CD8-positive, alpha-beta memory T cell (primary cell): ENCODE data around the gene KDM4C. TPM values are rescaled to one million over a fixed set of nuclear protein-coding genes. Genes with fewer than 3 reads are reported as not detected.
A peak's percentile ranks its signal among the peaks of the same experiment; 100 is the strongest.

Experiments
- CTCF ChIA-PET: fragments of 350-600 bp; sonication (Branson Sonifier 250); formaldehyde crosslinking; loops from one replicate; lab custom pipeline; 2021; ENCODE audit warnings: antibody characterized with exemption; lab: Charles Lee
- POLR2A ChIA-PET: fragments of 350-600 bp; sonication (Branson Sonifier 250); formaldehyde crosslinking; loops from one replicate; lab custom pipeline; 2021; ENCODE audit warnings: antibody characterized with exemption; lab: Charles Lee
- DNase-seq, 5 donors: peaks; one replicate each; pipeline versions ENCODE4 v3.0.0 to v3.0.0-alpha.2; 2020 to 2022; ENCODE audit warnings: mixed read lengths in 1 of 5
- H3K27ac ChIP-seq: one replicate; pipeline ENCODE4 v1.7.0; 2013; ENCODE audit warnings: low read depth, mild to moderate bottlenecking, low read length, moderate library complexity
- H3K27me3 ChIP-seq: 2 replicates; pipeline ENCODE4 v1.7.0; 2013; ENCODE audit warnings: low read length, mild to moderate bottlenecking; ENCODE audit not compliant: insufficient read depth, poor library complexity, severe bottlenecking
- H3K36me3 ChIP-seq: 2 replicates; pipeline ENCODE4 v1.7.0; 2013; ENCODE audit warnings: mild to moderate bottlenecking, low read length, moderate library complexity; ENCODE audit not compliant: insufficient read depth
- H3K4me1 ChIP-seq: 2 replicates; pipeline ENCODE4 v1.7.0; 2013; ENCODE audit warnings: mild to moderate bottlenecking, low read length, moderate library complexity; ENCODE audit not compliant: insufficient read depth
- H3K4me3 ChIP-seq: 2 replicates; pipeline ENCODE4 v1.7.0; 2013; ENCODE audit warnings: mild to moderate bottlenecking, low read length
- H3K9me3 ChIP-seq: 2 replicates; pipeline ENCODE4 v1.7.0; 2013; ENCODE audit warnings: mild to moderate bottlenecking, low read length
- H3K27ac Mint-ChIP-seq, 8 donors: one replicate each; pipeline ENCODE4 v1.8.0; 2020 to 2021; ENCODE audit warnings: mixed read lengths in 8 of 8, mild to moderate bottlenecking in 6 of 8, inconsistent platforms in 3 of 8, moderate library complexity in 3 of 8
- H3K27me3 Mint-ChIP-seq, 2 donors: one replicate each; pipeline ENCODE4 v1.8.0; 2020 to 2021; ENCODE audit warnings: mixed read lengths in 2 of 2, mild to moderate bottlenecking in 1 of 2, moderate library complexity in 1 of 2
- H3K36me3 Mint-ChIP-seq, 3 donors: one replicate each; pipeline ENCODE4 v1.8.0; 2020 to 2021; ENCODE audit warnings: mixed read lengths in 3 of 3, inconsistent platforms in 1 of 3, mild to moderate bottlenecking in 1 of 3
- H3K4me1 Mint-ChIP-seq, 3 donors: one replicate each; pipeline ENCODE4 v1.8.0; 2020 to 2021; ENCODE audit warnings: mixed read lengths in 3 of 3, inconsistent platforms in 1 of 3, mild to moderate bottlenecking in 1 of 3
- H3K4me3 Mint-ChIP-seq, 7 donors: one replicate each; pipeline ENCODE4 v1.8.0; 2020 to 2021; ENCODE audit warnings: mixed read lengths in 7 of 7, mild to moderate bottlenecking in 6 of 7, moderate library complexity in 4 of 7, inconsistent platforms in 2 of 7
- H3K9me3 Mint-ChIP-seq, 5 donors: one replicate each; pipeline ENCODE4 v1.8.0; 2020 to 2022; ENCODE audit warnings: mixed read lengths in 5 of 5, mild to moderate bottlenecking in 3 of 5, moderate library complexity in 2 of 5, inconsistent platforms in 1 of 5
- polyA plus RNA-seq: library from polyadenylated mRNA; unstranded; fragments of 300-500 nt; fragmentation: Illumina TruSeq; gene quantifications from one replicate; pipeline ENCODE4 v1.2.3, GENCODE V29; 2021
- total RNA-seq, 2 experiments: library from RNA; stranded (reverse); gene quantifications; one replicate each; pipeline ENCODE4 v1.2.3, GENCODE V29; 2021

Gene KDM4C
- total and polyA plus RNA-seq, 3 experiments from 2014 or later, result 25.9 to 31.9 (median 26.8) TPM

DNA sequence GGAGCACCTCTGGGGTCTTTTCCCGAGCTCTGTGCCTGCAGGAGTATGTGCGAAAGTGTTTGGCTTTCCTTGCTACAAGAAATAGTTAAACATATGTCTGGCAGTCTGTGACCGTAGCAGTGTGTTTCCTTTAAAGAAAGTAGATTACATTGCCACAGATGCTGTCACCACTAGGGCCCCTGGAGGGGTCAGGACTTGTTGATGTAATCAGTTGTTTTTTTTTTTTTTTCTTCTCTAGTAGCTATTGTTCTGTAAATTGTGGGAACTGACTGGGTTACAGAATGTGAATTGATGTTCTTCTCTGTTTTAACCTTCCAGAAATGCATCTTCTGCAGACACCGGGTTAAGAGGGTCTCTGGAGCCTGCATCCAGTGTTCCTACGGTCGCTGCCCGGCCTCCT is 345.6 kb downstream of the KDM4C start:
- Mint-ChIP-seq H3K27ac (no peak overlapping the region), H3K27me3 (no peaks in the 10 kb centered on the region), H3K36me3 (peaks cover 32 to 74% (median 43%) of the 10 kb centered on the region in 3 donors), H3K9me3 (peaks cover 0 to 14% (median 6%) of the 10 kb centered on the region in 5 donors), H3K4me1 (peaks cover 0 to 9% (median 9%) of the 10 kb centered on the region in 3 donors), H3K4me3 (no peak overlapping the region)
- DNase-seq, result no peak
- Histone ChIP-seq H3K36me3 (peaks cover 11% of the 10 kb centered on the region), H3K4me3 (no peak overlapping the region), H3K9me3 (no peaks in the 10 kb centered on the region), H3K4me1 (no peaks in the 10 kb centered on the region), H3K27ac (no peak overlapping the region), H3K27me3 (no peaks in the 10 kb centered on the region)
- CTCF ChIA-PET, result no interaction called here
- POLR2A ChIA-PET, result interaction anchor here (0.6 kb wide), 1 partner anchor 153 kb away, joined by 3 read pairs; no protein-coding TSS in a partner anchor

DNA sequence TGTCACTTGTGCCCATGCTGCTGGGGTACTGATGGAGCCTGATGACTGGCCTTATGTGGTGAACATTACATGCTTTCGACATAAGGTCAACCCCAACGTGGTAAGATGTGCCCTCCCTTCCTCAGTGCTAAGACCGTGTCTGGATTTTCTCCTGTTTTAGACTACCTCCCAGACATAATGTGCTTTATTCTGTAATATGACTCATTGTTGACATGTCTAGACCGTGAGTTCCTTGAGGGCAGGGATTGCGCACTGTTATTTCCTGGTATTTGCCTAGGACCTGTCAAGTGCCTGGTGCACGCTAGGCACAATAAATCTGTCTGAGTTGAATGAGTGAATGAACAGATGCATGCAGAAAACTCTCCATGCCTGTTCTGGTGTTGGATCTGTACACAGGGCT is 346.0 kb downstream of the KDM4C start:
- H3K27me3 ChIP-seq, result no peaks in the 10 kb centered on the region
- H3K4me3 ChIP-seq, result no peak overlapping the region
- Mint-ChIP-seq H3K4me3 (no peak overlapping the region), H3K4me1 (peaks cover 0 to 9% (median 9%) of the 10 kb centered on the region in 3 donors), H3K27me3 (no peaks in the 10 kb centered on the region), H3K9me3 (peaks cover 0 to 10% (median 6%) of the 10 kb centered on the region in 5 donors), H3K36me3 (peaks cover 28 to 74% (median 41%) of the 10 kb centered on the region in 3 donors), H3K27ac (peak overlapping the region in 2 of 8 donors; percentile 8 to 17)
- no peak for DNase-seq
- no peak overlapping the region for H3K27ac ChIP-seq
- CTCF ChIA-PET, result no interaction called here
- H3K36me3 ChIP-seq, result peaks cover 11% of the 10 kb centered on the region
- POLR2A ChIA-PET, result interaction anchor here (0.6 kb wide), 1 partner anchor 153 kb away, joined by 3 read pairs; no protein-coding TSS in a partner anchor
- no peaks in the 10 kb centered on the region for H3K9me3 ChIP-seq
- H3K4me1 ChIP-seq, result no peaks in the 10 kb centered on the region

DNA sequence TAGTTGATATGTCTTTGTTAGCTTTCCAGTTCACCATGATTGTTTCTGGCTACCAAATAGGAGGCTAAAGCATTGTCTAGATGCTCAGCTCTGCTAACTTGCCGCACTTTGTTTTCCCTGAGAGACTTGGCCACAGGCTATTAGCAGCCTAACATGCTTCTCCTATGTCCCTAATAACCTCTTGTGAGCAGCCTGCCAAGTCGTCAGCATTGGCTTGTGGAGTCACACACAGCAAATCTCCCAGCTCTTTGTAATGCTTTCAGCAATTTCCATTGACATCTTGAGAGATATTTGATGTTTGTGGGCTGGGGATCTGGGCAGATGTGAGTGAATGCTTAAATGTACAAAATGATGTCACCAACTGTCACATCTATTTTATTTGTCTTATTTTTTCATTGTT is 346.9 kb downstream of the KDM4C start:
- no peaks in the 10 kb centered on the region for H3K27me3 Mint-ChIP-seq
- H3K27ac Mint-ChIP-seq, result no peak overlapping the region
- peaks cover 20 to 72% (median 36%) of the 10 kb centered on the region in 3 donors for H3K36me3 Mint-ChIP-seq
- Histone ChIP-seq H3K27me3 (no peaks in the 10 kb centered on the region), H3K4me1 (no peaks in the 10 kb centered on the region), H3K36me3 (peaks cover 11% of the 10 kb centered on the region), H3K27ac (no peak overlapping the region), H3K9me3 (no peaks in the 10 kb centered on the region), H3K4me3 (no peak overlapping the region)
- H3K4me3 Mint-ChIP-seq, result no peak overlapping the region
- no peak for DNase-seq
- ChIA-PET POLR2A (no interaction called here), CTCF (no interaction called here)
- peaks cover 0 to 2% (median under 1%) of the 10 kb centered on the region in 5 donors for H3K9me3 Mint-ChIP-seq
- peaks cover 0 to 9% (median 9%) of the 10 kb centered on the region in 3 donors for H3K4me1 Mint-ChIP-seq

DNA sequence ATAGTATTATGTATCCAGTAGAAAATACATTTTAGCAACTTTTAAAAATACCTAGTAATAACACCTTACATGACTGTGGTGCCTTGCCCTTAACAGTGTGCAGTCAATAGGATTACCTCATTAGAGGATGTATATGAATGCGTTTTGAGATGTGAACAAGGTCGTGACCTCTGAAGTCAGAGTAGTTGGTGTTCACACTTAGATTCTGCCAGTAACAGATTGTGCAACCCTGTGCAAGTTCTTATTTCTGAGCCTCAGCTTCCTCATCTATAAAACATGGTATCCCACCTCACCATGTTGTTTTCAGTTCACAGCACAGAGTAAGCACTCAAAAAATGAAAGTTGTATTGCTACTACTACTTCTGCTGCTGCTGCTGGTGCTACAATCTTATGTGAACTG is 347.3 kb downstream of the KDM4C start:
- Histone ChIP-seq H3K4me3 (no peak overlapping the region), H3K27ac (no peak overlapping the region), H3K36me3 (peaks cover 11% of the 10 kb centered on the region), H3K4me1 (no peaks in the 10 kb centered on the region), H3K27me3 (no peaks in the 10 kb centered on the region), H3K9me3 (no peaks in the 10 kb centered on the region)
- ChIA-PET CTCF (no interaction called here), POLR2A (no interaction called here)
- H3K4me1 Mint-ChIP-seq, result peaks cover 0 to 9% (median 9%) of the 10 kb centered on the region in 3 donors
- no peak overlapping the region for H3K4me3 Mint-ChIP-seq
- no peaks in the 10 kb centered on the region for H3K9me3 Mint-ChIP-seq
- peaks cover 19 to 76% (median 38%) of the 10 kb centered on the region in 3 donors for H3K36me3 Mint-ChIP-seq
- H3K27me3 Mint-ChIP-seq, result no peaks in the 10 kb centered on the region
- DNase-seq, result no peak
- no peak overlapping the region for H3K27ac Mint-ChIP-seq

DNA sequence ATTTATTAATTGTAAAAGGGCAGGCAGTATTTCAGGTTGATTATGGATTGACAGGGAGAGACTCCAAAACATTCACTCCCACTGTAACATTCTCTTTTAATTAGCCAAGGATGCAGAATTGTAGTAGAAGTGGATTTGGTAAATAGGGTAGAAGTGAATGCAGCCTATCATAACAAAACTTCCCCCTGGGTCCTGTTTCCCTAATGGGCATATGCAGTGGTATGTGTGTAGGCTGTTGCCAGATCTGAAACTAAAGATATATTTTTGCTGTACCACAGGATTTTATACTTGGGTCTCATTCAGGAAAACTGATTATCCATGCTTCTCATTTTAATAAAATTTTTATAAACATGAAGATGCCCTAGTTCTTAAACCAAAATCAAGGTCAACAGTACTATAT is 351.2 kb downstream of the KDM4C start:
- no peak overlapping the region for H3K4me3 Mint-ChIP-seq
- no peaks in the 10 kb centered on the region for H3K27me3 ChIP-seq

DNA sequence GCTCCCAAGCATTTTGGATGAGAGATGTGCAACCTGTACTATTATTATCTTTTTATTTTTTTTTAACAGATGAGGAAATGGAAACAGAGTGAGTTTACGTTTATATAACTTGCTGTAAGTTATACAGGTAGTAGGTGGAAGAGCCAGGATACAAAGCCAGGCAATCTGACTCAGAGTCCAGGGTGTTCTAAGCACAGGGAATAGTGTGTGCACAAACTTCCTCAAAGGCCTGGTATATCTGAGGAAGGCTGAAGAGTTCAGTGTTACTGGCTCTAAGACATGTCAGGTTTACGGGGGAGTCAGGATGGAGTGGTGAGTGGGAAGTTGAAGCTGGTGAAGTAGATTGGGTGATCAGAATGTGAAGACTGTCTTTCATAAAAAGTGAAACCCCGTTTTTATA is 353.6 kb downstream of the KDM4C start:
- no peaks in the 10 kb centered on the region for H3K27me3 ChIP-seq
- peak overlapping the region in 5 of 8 donors; percentile 15 to 75 (median 39) for H3K27ac Mint-ChIP-seq

More for the DNA sequence above, 351.2 kb downstream of the KDM4C start:
- no peaks in the 10 kb centered on the region for H3K4me1 ChIP-seq
- peaks cover 2% of the 10 kb centered on the region for H3K36me3 ChIP-seq
- H3K36me3 Mint-ChIP-seq, result peaks cover 19 to 80% (median 28%) of the 10 kb centered on the region in 3 donors
- peaks cover 3 to 23% (median 7%) of the 10 kb centered on the region in 3 donors for H3K4me1 Mint-ChIP-seq
- H3K27ac Mint-ChIP-seq, result no peak overlapping the region
- no peak overlapping the region for H3K27ac ChIP-seq
- H3K9me3 ChIP-seq, result no peaks in the 10 kb centered on the region
- no peak overlapping the region for H3K4me3 ChIP-seq
- no peak for DNase-seq
- H3K9me3 Mint-ChIP-seq, result no peaks in the 10 kb centered on the region
- ChIA-PET POLR2A (no interaction called here), CTCF (no interaction called here)
- H3K27me3 Mint-ChIP-seq, result no peaks in the 10 kb centered on the region

DNA sequence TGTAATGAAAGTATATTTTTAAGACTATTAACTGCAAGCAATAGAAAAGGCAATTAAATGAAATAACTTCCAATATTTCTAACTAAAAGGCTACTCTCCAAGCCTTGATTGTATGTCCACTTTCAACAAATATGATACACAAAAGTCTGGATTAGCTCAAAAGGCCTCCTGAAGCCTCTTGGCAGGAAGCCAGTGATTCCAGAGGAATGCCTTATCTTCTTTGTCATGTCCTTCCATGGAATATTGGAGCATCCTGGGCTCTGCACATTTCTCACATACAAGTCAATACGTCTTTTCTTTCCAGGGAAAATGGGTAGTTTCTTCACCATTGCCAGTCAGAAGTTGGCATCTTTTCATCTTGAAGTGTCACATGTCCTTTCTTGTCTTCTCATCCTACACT is 357.8 kb downstream of the KDM4C start:
- H3K9me3 Mint-ChIP-seq, result no peaks in the 10 kb centered on the region
- DNase-seq, result no peak
- no peaks in the 10 kb centered on the region for H3K36me3 ChIP-seq
- peaks cover 28 to 54% (median 41%) of the 10 kb centered on the region in 3 donors for H3K4me1 Mint-ChIP-seq
- ChIA-PET POLR2A (no interaction called here), CTCF (no interaction called here)
- no peak overlapping the region for H3K4me3 Mint-ChIP-seq
- H3K36me3 Mint-ChIP-seq, result peaks cover 5 to 47% (median 8%) of the 10 kb centered on the region in 3 donors
- no peak overlapping the region for H3K27ac ChIP-seq
- no peaks in the 10 kb centered on the region for H3K9me3 ChIP-seq
- no peak overlapping the region for H3K4me3 ChIP-seq
- no peaks in the 10 kb centered on the region for H3K27me3 Mint-ChIP-seq
- peak overlapping the region in 2 of 8 donors; percentile 43 to 82 for H3K27ac Mint-ChIP-seq
- no peaks in the 10 kb centered on the region for H3K27me3 ChIP-seq
- no peaks in the 10 kb centered on the region for H3K4me1 ChIP-seq

More for the DNA sequence above, 353.6 kb downstream of the KDM4C start:
- Histone ChIP-seq H3K4me1 (no peaks in the 10 kb centered on the region), H3K36me3 (no peaks in the 10 kb centered on the region), H3K9me3 (no peaks in the 10 kb centered on the region), H3K27ac (no peak overlapping the region), H3K4me3 (no peak overlapping the region)
- DNase-seq, result no peak
- Mint-ChIP-seq H3K4me1 (peaks cover 8 to 21% (median 8%) of the 10 kb centered on the region in 3 donors), H3K27me3 (no peaks in the 10 kb centered on the region), H3K9me3 (no peaks in the 10 kb centered on the region), H3K36me3 (peaks cover 16 to 67% (median 19%) of the 10 kb centered on the region in 3 donors), H3K4me3 (no peak overlapping the region)
- ChIA-PET POLR2A (no interaction called here), CTCF (no interaction called here)

DNA sequence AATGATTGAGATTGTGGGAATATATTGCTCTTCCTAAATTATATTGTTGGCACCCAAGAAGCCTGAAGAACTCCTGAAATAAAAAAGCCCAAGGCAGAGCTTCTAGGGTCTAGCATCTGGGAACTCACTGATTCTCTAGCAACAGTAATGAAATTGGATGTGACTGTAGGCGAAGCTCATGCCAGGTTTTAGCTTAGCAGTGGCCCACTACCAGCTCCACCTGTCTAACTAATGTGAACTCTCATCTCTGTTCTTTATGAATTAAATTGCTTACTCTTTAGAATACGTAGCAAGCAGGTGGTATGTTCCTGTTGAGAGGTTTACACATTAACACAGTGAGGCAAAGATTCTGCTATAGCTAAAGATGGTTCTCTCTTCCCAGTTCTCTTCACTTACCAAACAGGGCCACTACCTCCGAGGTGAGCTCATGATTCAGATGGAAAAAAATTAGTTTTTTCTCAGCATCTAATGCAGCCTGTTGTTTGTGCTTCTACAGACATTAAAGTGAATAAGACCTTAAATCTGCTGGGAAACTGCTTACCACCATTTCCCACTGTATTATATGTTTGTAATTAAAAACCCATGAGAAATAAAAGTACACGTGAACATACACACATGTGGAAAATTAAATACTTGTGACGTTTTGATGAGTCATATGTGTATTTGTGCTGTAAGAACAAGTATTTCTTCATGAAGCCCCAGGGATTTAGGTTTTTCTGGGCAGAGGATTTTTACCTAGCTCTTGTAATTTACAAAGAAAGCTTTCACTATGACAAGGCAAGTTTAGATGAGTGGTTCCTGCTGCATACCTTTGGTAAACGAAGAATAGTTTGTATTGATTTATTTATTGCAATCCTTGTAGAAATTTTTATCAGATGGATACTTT is 360.1 kb downstream of the KDM4C start:
- Mint-ChIP-seq H3K36me3 (peaks cover 6 to 45% (median 13%) of the 10 kb centered on the region in 3 donors), H3K4me3 (no peak overlapping the region), H3K27ac (no peak overlapping the region), H3K27me3 (no peaks in the 10 kb centered on the region), H3K4me1 (peaks cover 38 to 67% (median 56%) of the 10 kb centered on the region in 3 donors), H3K9me3 (no peaks in the 10 kb centered on the region)
- no peak overlapping the region for H3K4me3 ChIP-seq
- H3K9me3 ChIP-seq, result no peaks in the 10 kb centered on the region
- POLR2A ChIA-PET, result interaction anchor here (0.5 kb wide), 1 partner anchor 1127 kb away, joined by 7 read pairs; no protein-coding TSS in a partner anchor
- CTCF ChIA-PET, result no interaction called here
- H3K36me3 ChIP-seq, result no peaks in the 10 kb centered on the region
- peaks cover 8% of the 10 kb centered on the region for H3K4me1 ChIP-seq
- no peaks in the 10 kb centered on the region for H3K27me3 ChIP-seq
- H3K27ac ChIP-seq, result no peak overlapping the region
- no peak for DNase-seq
